H9 (cell line): ENCODE results near the gene OBP2B. TPM values are rescaled to one million over a fixed set of nuclear protein-coding genes. Genes with fewer than 3 reads are reported as not detected.

ENCODE experiments used
- DNase-seq: peaks from one replicate; pipeline ENCODE4 v3.0.0-alpha.2; 2017
- H2AFZ ChIP-seq: one replicate; pipeline ENCODE4 v1.6.1; 2013; ENCODE audit warnings: mild to moderate bottlenecking, low read length, control low read depth, moderate library complexity
- H2AK5ac ChIP-seq: 2 replicates; pipeline ENCODE4 v1.6.1; 2013; ENCODE audit warnings: low read length, control low read depth, mixed read lengths; ENCODE audit not compliant: insufficient read length
- H2BK120ac ChIP-seq: one replicate; pipeline ENCODE4 v1.6.1; 2013; ENCODE audit warnings: low read depth, mild to moderate bottlenecking, low read length, control low read depth, inconsistent platforms; ENCODE audit not compliant: poor library complexity, severe bottlenecking
- H2BK12ac ChIP-seq: 2 replicates; pipeline ENCODE4 v1.6.1; 2013; ENCODE audit warnings: low read length, control low read depth, mixed read lengths, low read depth; ENCODE audit not compliant: insufficient read length
- H2BK15ac ChIP-seq: 2 replicates; pipeline ENCODE4 v1.6.1; 2013; ENCODE audit warnings: low read depth, low read length, control low read depth
- H2BK20ac ChIP-seq: one replicate; pipeline ENCODE4 v1.6.1; 2013; ENCODE audit warnings: low read depth, mild to moderate bottlenecking, low read length, control low read depth, inconsistent platforms; ENCODE audit not compliant: poor library complexity, severe bottlenecking
- H2BK5ac ChIP-seq: 2 replicates; pipeline ENCODE4 v1.6.1; 2013; ENCODE audit warnings: low read length, control low read depth, mixed read lengths; ENCODE audit not compliant: insufficient read length
- H3K14ac ChIP-seq: 2 replicates; pipeline ENCODE4 v1.6.1; 2013; ENCODE audit warnings: low read length, control low read depth; ENCODE audit not compliant: insufficient read depth
- H3K18ac ChIP-seq: 2 replicates; pipeline ENCODE4 v1.6.1; 2013; ENCODE audit warnings: low read depth, mild to moderate bottlenecking, mixed read lengths, low read length, control low read depth; ENCODE audit not compliant: insufficient read length
- H3K23ac ChIP-seq: 2 replicates; pipeline ENCODE4 v1.6.1; 2013; ENCODE audit warnings: low read length, control low read depth, mixed read lengths, low read depth; ENCODE audit not compliant: insufficient read length
- H3K23me2 ChIP-seq: 2 replicates; pipeline ENCODE4 v1.6.1; 2013; ENCODE audit warnings: low read depth, mild to moderate bottlenecking, mixed read lengths, low read length, control low read depth; ENCODE audit not compliant: insufficient read length, poor library complexity, severe bottlenecking
- H3K27ac ChIP-seq: 2 replicates; pipeline ENCODE4 v1.5.1; 2013; ENCODE audit warnings: low read length, control low read depth, mixed read lengths, low read depth; ENCODE audit not compliant: insufficient read length
- H3K27me3 ChIP-seq: 2 replicates; pipeline ENCODE4 v1.6.1; 2013; ENCODE audit warnings: low read length, control low read depth, inconsistent platforms; ENCODE audit not compliant: insufficient read depth
- H3K4ac ChIP-seq: 2 replicates; pipeline ENCODE4 v1.6.1; 2013; ENCODE audit warnings: low read depth, mild to moderate bottlenecking, control low read depth, inconsistent platforms, low read length, moderate library complexity
- H3K4me1 ChIP-seq: 2 replicates; pipeline ENCODE4 v1.6.1; 2013; ENCODE audit warnings: low read length, control low read depth, inconsistent platforms; ENCODE audit not compliant: insufficient read depth
- H3K4me2 ChIP-seq: 2 replicates; pipeline ENCODE4 v1.6.1; 2013; ENCODE audit warnings: low read length, control low read depth, mixed read lengths; ENCODE audit not compliant: insufficient read length, insufficient read depth
- H3K56ac ChIP-seq: 2 replicates; pipeline ENCODE4 v1.6.1; 2013; ENCODE audit warnings: low read depth, mild to moderate bottlenecking, mixed read lengths, low read length, control low read depth; ENCODE audit not compliant: insufficient read length
- H3K79me1 ChIP-seq: 2 replicates; pipeline ENCODE4 v1.6.1; 2013; ENCODE audit warnings: low read depth, mild to moderate bottlenecking, moderate library complexity, low read length, control low read depth, inconsistent platforms; ENCODE audit not compliant: insufficient read depth, poor library complexity, severe bottlenecking
- H3K79me2 ChIP-seq: 2 replicates; pipeline ENCODE4 v1.6.1; 2013; ENCODE audit warnings: low read length, control low read depth, inconsistent platforms; ENCODE audit not compliant: insufficient read depth
- H3K9ac ChIP-seq: 2 replicates; pipeline ENCODE4 v1.6.1; 2013; ENCODE audit warnings: low read length, control low read depth, mixed read lengths; ENCODE audit not compliant: insufficient read length; ENCODE audit errors: extremely low read depth
- H3K9me3 ChIP-seq: one replicate; pipeline ENCODE4 v1.6.1; 2013; ENCODE audit warnings: low read depth, low read length, inconsistent platforms; ENCODE audit not compliant: control insufficient read depth
- H3T11ph ChIP-seq: one replicate; pipeline ENCODE4 v1.6.1; 2013; ENCODE audit warnings: mild to moderate bottlenecking, low read length, control low read depth, inconsistent platforms
- H4K20me1 ChIP-seq: one replicate; pipeline ENCODE4 v1.6.1; 2013; ENCODE audit not compliant: control insufficient read depth, insufficient read length, insufficient read depth
- H4K5ac ChIP-seq: 2 replicates; pipeline ENCODE4 v1.6.1; 2013; ENCODE audit warnings: low read depth, mild to moderate bottlenecking, mixed read lengths, low read length, control low read depth; ENCODE audit not compliant: insufficient read length
- H4K8ac ChIP-seq: replicated peaks from 2 replicates; pipeline ENCODE4 v1.6.1; 2013; ENCODE audit warnings: low read length, control low read depth, mixed read lengths, low read depth; ENCODE audit not compliant: insufficient read length
- H4K91ac ChIP-seq: 2 replicates; pipeline ENCODE4 v1.6.1; 2013; ENCODE audit warnings: low read depth, mild to moderate bottlenecking, moderate library complexity, mixed read lengths, low read length, control low read depth; ENCODE audit not compliant: insufficient read length
- H3K27ac Mint-ChIP-seq, 3 experiments: 2 replicates in 2 of 3; 3 replicates in 1 of 3; pipeline ENCODE4 v1.8.0; 2020 to 2021; ENCODE audit warnings: mixed read lengths in 3 of 3, mild to moderate bottlenecking in 1 of 3, moderate library complexity in 1 of 3
- H3K27me3 Mint-ChIP-seq: 2 replicates; pipeline ENCODE4 v1.8.0; 2021; ENCODE audit warnings: low read depth, mild to moderate bottlenecking, moderate library complexity, mixed read lengths
- H3K36me3 Mint-ChIP-seq, 3 experiments: 2 replicates in 2 of 3; 3 replicates in 1 of 3; pipeline ENCODE4 v1.8.0; 2020 to 2021; ENCODE audit warnings: low read depth in 3 of 3, mixed read lengths in 3 of 3; ENCODE audit not compliant: insufficient read depth in 1 of 3
- H3K4me1 Mint-ChIP-seq, 2 experiments: 2 replicates each; pipeline ENCODE4 v1.8.0; 2020; ENCODE audit warnings: mixed read lengths in 2 of 2
- H3K4me3 Mint-ChIP-seq, 2 experiments: 2 replicates in 1 of 2; 3 replicates in 1 of 2; pipeline ENCODE4 v1.8.0; 2020 to 2021; ENCODE audit warnings: mild to moderate bottlenecking in 2 of 2, mixed read lengths in 2 of 2, moderate library complexity in 1 of 2
- H3K9me3 Mint-ChIP-seq, 2 experiments: 2 replicates in 1 of 2; 3 replicates in 1 of 2; pipeline ENCODE4 v1.8.0; 2020; ENCODE audit warnings: mild to moderate bottlenecking in 2 of 2, mixed read lengths in 2 of 2, moderate library complexity in 1 of 2
- WGBS: extraction: QIAGEN DNeasy Blood & Tissue Kit; methylation state at CpG from one replicate; pipeline ENCODE4 v1.1.7; 2013; ENCODE audit warnings: missing lambda C conversion rate, low lambda C conversion rate, mixed read lengths; ENCODE audit not compliant: insufficient read length; ENCODE audit errors: extremely low coverage; 5-methylcytosine and 5-hydroxymethylcytosine counted together
- total RNA-seq: library from RNA; stranded (reverse); gene quantifications from 2 replicates; pipeline ENCODE4 v1.2.1, GENCODE V29; 2021
- TF ChIP-seq, protein P1 (sequence below): fragments of 200-600 bp; sonication (generic); conservative IDR thresholded peaks from 3 replicates; pipeline ENCODE4 v1.8.0; 2021; ENCODE audit warnings: antibody characterized with exemption, mild to moderate bottlenecking

Gene OBP2B
- total RNA-seq, 1 experiment from 2014 or later: not detected

DNA sequence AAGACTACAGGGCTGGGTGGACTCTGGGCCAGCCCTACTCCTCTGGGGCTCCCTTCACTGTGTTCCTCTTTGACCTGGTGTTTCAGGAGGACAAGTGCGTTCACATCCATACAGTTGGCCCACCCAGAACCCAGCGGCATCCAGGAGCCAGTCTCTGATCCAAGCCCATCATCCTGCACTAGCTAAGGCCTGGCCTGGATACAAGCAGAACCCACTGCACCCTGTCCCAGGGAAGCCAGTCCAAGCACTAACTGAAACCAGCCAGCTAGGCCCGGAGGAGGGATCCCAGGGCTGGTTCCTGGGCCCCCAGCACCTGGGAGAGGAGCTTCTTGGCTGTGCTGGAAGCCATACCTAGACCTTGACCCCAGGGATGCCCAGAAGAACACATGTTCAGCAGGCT, 41.3 kb downstream of the OBP2B start:
- Histone ChIP-seq H3K23ac (no peak overlapping the region), H3K56ac (no peak overlapping the region), H2BK20ac (no peak overlapping the region), H4K20me1 (no peaks in the 10 kb centered on the region), H4K91ac (no peak overlapping the region), H3K18ac (no peak overlapping the region), H4K5ac (no peak overlapping the region), H3T11ph (no peak overlapping the region), H3K4ac (no peak overlapping the region), H2AK5ac (no peak overlapping the region), H3K79me1 (no peaks in the 10 kb centered on the region), H4K8ac (no peak overlapping the region), H2BK120ac (no peak overlapping the region), H3K9ac (no peak overlapping the region), H3K79me2 (no peaks in the 10 kb centered on the region), H2BK15ac (no peak overlapping the region), H2AFZ (no peak overlapping the region), H2BK5ac (no peak overlapping the region), H3K27ac (no peak overlapping the region), H3K9me3 (no peaks in the 10 kb centered on the region), H3K23me2 (peaks cover 4% of the 10 kb centered on the region), H3K27me3 (no peaks in the 10 kb centered on the region; the same call in 1 of the 2 replicates), H3K4me2 (no peak overlapping the region), H2BK12ac (no peak overlapping the region), H3K14ac (no peak overlapping the region), H3K4me1 (no peaks in the 10 kb centered on the region)
- H3K27me3 Mint-ChIP-seq: peaks cover 30% of the 10 kb centered on the region
- H3K36me3 Mint-ChIP-seq: no peaks in the 10 kb centered on the region
- no peak for DNase-seq
- peaks cover 9 to 14% of the 10 kb centered on the region in 2 experiments for H3K4me1 Mint-ChIP-seq
- H3K4me3 Mint-ChIP-seq: no peak overlapping the region
- H3K9me3 Mint-ChIP-seq: no peaks in the 10 kb centered on the region
- TF ChIP-seq, protein P1, sequence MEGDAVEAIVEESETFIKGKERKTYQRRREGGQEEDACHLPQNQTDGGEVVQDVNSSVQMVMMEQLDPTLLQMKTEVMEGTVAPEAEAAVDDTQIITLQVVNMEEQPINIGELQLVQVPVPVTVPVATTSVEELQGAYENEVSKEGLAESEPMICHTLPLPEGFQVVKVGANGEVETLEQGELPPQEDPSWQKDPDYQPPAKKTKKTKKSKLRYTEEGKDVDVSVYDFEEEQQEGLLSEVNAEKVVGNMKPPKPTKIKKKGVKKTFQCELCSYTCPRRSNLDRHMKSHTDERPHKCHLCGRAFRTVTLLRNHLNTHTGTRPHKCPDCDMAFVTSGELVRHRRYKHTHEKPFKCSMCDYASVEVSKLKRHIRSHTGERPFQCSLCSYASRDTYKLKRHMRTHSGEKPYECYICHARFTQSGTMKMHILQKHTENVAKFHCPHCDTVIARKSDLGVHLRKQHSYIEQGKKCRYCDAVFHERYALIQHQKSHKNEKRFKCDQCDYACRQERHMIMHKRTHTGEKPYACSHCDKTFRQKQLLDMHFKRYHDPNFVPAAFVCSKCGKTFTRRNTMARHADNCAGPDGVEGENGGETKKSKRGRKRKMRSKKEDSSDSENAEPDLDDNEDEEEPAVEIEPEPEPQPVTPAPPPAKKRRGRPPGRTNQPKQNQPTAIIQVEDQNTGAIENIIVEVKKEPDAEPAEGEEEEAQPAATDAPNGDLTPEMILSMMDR: no peak
- no CpG with 5 or more reads among the region's 3 CpGs for WGBS
- H3K27ac Mint-ChIP-seq: 0 out of 7 replicates have a peak overlapping the region, but pooled peaks of 1 of the 3 experiments have one; percentile 4
